ENCODE measurements around the gene MAN1A2.
A peak's percentile ranks its signal among the peaks of the same experiment; 100 is the strongest.

MAN1A2 gene

GRCh38 chr1:117367046-117368025 lies at the start of gene MAN1A2:
Gene MAN1A2 (plus strand): TSS chr1:117367449. CDS start chr1:117368184, 735 bp downstream.
- Histone ChIP-seq H3K4me3 (replicated peaks; ENCODE audit: low read depth, low read length) (peak within 1 kb of the TSS; percentile 90), H3K27me3 (replicated peaks; ENCODE audit: control insufficient read depth, insufficient read depth, low read length) (no peaks in the 10 kb centered on the region), H3K36me3 (ENCODE audit: control insufficient read depth, insufficient read depth, low read length) (no peaks in the 10 kb centered on the region)
- no peak for TF ChIP-seq CTCF (IDR thresholded peaks at IDR 0.05; ENCODE audit: insufficient read depth, low read length, poor library complexity, severe bottlenecking)
- DNase-seq (ENCODE audit: extremely low read depth, insufficient read length): peak; percentile 95

GRCh38 chr1:117318011-117318410 lies 49.2 kb upstream of the MAN1A2 start:
- Histone ChIP-seq H3K27me3 (replicated peaks; ENCODE audit: control insufficient read depth, insufficient read depth, low read length) (no peaks in the 10 kb centered on the region; the same call in none of the 2 replicates), H3K4me3 (replicated peaks; ENCODE audit: low read depth, low read length) (no peak overlapping the region), H3K36me3 (ENCODE audit: control insufficient read depth, insufficient read depth, low read length) (no peaks in the 10 kb centered on the region)
- no peak for TF ChIP-seq CTCF (IDR thresholded peaks at IDR 0.05; ENCODE audit: insufficient read depth, low read length, poor library complexity, severe bottlenecking)
- DNase-seq (ENCODE audit: extremely low read depth, insufficient read length): no peak

GRCh38 chr1:117318426-117318825 lies 48.8 kb upstream of the MAN1A2 start:
- no peak for TF ChIP-seq CTCF (IDR thresholded peaks at IDR 0.05; ENCODE audit: insufficient read depth, low read length, poor library complexity, severe bottlenecking)
- DNase-seq (ENCODE audit: extremely low read depth, insufficient read length): no peak

GRCh38 chr1:117320515-117320914 lies 46.7 kb upstream of the MAN1A2 start:
- H3K36me3 ChIP-seq (ENCODE audit: control insufficient read depth, insufficient read depth, low read length): no peaks in the 10 kb centered on the region
- no peak for DNase-seq (ENCODE audit: extremely low read depth, insufficient read length)
- TF ChIP-seq CTCF (IDR thresholded peaks at IDR 0.05; ENCODE audit: insufficient read depth, low read length, poor library complexity, severe bottlenecking): no peak
- no peaks in the 10 kb centered on the region; the same call in none of the 2 replicates for H3K27me3 ChIP-seq (replicated peaks; ENCODE audit: control insufficient read depth, insufficient read depth, low read length)
- H3K4me3 ChIP-seq (replicated peaks; ENCODE audit: low read depth, low read length): no peak overlapping the region

More at GRCh38 chr1:117318426-117318825, 48.8 kb upstream of the MAN1A2 start:
- Histone ChIP-seq H3K36me3 (ENCODE audit: control insufficient read depth, insufficient read depth, low read length) (no peaks in the 10 kb centered on the region), H3K27me3 (replicated peaks; ENCODE audit: control insufficient read depth, insufficient read depth, low read length) (no peaks in the 10 kb centered on the region; the same call in none of the 2 replicates), H3K4me3 (replicated peaks; ENCODE audit: low read depth, low read length) (no peak overlapping the region)

- no peak for DNase-seq (ENCODE audit: extremely low read depth, insufficient read length)
- no peaks in the 10 kb centered on the region; the same call in none of the 2 replicates for H3K27me3 ChIP-seq (replicated peaks; ENCODE audit: control insufficient read depth, insufficient read depth, low read length)
- H3K36me3 ChIP-seq (ENCODE audit: control insufficient read depth, insufficient read depth, low read length): no peaks in the 10 kb centered on the region
- no peak overlapping the region for H3K4me3 ChIP-seq (replicated peaks; ENCODE audit: low read depth, low read length)
- no peak for TF ChIP-seq CTCF (IDR thresholded peaks at IDR 0.05; ENCODE audit: insufficient read depth, low read length, poor library complexity, severe bottlenecking)
Observed at GRCh38 chr1:117321680-117322609, 45.3 kb upstream of the MAN1A2 start.

Measured in GM06990 (cell line).